ENCODE data around the gene FYCO1. TPM values are rescaled to one million over a fixed set of nuclear protein-coding genes. Genes with fewer than 3 reads are reported as not detected.

The FYCO1 gene
- total and polyA plus RNA-seq, 9 of the 15 experiments (the other 6 are each of a cell fraction or from before 2014, with no cell fraction given): 2.1 to 13.8 (median 7.4) TPM

DNA sequence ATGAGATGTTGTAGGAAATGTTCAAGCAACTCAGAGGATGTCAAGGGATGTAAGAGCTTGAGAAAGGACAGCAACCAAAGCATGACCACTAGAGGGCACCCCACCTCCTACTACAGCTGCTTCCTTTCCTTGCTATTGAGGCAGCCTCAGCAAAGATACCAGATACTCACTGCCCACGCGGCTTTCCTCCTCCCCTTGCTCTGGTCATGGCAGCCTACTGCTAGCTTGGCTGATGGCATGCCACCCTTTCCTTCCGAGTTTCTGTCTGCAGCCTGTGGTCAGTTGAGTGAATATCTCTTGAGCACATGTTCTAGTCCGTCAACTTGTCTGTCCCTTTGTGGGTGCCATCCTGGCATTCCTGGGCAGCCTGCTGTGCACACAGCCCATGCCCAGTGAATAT is 56.8 kb downstream of the FYCO1 start (continued):
- TF ChIP-seq, protein P1, sequence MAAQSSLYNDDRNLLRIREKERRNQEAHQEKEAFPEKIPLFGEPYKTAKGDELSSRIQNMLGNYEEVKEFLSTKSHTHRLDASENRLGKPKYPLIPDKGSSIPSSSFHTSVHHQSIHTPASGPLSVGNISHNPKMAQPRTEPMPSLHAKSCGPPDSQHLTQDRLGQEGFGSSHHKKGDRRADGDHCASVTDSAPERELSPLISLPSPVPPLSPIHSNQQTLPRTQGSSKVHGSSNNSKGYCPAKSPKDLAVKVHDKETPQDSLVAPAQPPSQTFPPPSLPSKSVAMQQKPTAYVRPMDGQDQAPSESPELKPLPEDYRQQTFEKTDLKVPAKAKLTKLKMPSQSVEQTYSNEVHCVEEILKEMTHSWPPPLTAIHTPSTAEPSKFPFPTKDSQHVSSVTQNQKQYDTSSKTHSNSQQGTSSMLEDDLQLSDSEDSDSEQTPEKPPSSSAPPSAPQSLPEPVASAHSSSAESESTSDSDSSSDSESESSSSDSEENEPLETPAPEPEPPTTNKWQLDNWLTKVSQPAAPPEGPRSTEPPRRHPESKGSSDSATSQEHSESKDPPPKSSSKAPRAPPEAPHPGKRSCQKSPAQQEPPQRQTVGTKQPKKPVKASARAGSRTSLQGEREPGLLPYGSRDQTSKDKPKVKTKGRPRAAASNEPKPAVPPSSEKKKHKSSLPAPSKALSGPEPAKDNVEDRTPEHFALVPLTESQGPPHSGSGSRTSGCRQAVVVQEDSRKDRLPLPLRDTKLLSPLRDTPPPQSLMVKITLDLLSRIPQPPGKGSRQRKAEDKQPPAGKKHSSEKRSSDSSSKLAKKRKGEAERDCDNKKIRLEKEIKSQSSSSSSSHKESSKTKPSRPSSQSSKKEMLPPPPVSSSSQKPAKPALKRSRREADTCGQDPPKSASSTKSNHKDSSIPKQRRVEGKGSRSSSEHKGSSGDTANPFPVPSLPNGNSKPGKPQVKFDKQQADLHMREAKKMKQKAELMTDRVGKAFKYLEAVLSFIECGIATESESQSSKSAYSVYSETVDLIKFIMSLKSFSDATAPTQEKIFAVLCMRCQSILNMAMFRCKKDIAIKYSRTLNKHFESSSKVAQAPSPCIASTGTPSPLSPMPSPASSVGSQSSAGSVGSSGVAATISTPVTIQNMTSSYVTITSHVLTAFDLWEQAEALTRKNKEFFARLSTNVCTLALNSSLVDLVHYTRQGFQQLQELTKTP (IDR thresholded peaks at IDR 0.05; ENCODE audit: low read depth in 1 of 2, partially characterized antibody in 2 of 2): no peak
- no peak for TF ChIP-seq KAT7 (CRISPR knock-in tag; IDR thresholded peaks at IDR 0.05; ENCODE audit: borderline replicate concordance)
- TF ChIP-seq ZNF280A (IDR thresholded peaks at IDR 0.05; ENCODE audit: low read depth, partially characterized antibody): no peak
- no peak for TF ChIP-seq DMBX1 (CRISPR knock-in tag; IDR thresholded peaks at IDR 0.05; ENCODE audit: borderline replicate concordance)
- no peak for TF ChIP-seq CEBPG (CRISPR knock-in tag; IDR thresholded peaks at IDR 0.05)
- TF ChIP-seq CEBPG (tag; conservative IDR thresholded peaks at IDR 0.05 in 1 of 2, IDR thresholded peaks at IDR 0.05 in 1 of 2): no peak
- TF ChIP-seq HLTF (IDR thresholded peaks at IDR 0.05): no peak
- no peak for TF ChIP-seq ZFX (CRISPR knock-in tag; IDR thresholded peaks at IDR 0.05)
- TF ChIP-seq ZNF79 (CRISPR knock-in tag; IDR thresholded peaks at IDR 0.05; ENCODE audit: low read depth): no peak
- TF ChIP-seq SAFB (IDR thresholded peaks at IDR 0.05; ENCODE audit: borderline replicate concordance, low read depth, low read length): no peak
- TF ChIP-seq MAZ (CRISPR knock-in tag; conservative IDR thresholded peaks at IDR 0.05 in 1 of 2, IDR thresholded peaks at IDR 0.05 in 1 of 2): no peak

Measured in K562 (cell line).